Hematopoietic multipotent progenitor cell treated with erythropoietin and hydrocortisone succinate and interleukin-3 and kit ligand, for 15 days (in vitro differentiated cells): ENCODE data around the gene SNX30.
"Not testable (repeated sequence)": the region's sequence is repeated elsewhere in the genome, so short reads cannot be mapped to it uniquely, and the experiment has no call there.

Experiments used
- DNase-seq: peaks from one replicate; pipeline ENCODE4 v3.0.0-alpha.2; 2015; ENCODE audit warnings: low spot score

The SNX30 gene

GRCh38 chr9:112750016-112750763 lies at the start of gene SNX30:
TSS of gene SNX30 (plus strand) at chr9:112750760. CDS start at chr9:112751002, 242 bp downstream.
- peak; percentile 84 for DNase-seq

GRCh38 chr9:112703304-112703703 lies 47.3 kb upstream of the SNX30 start:
- DNase-seq: no peak

DNA sequence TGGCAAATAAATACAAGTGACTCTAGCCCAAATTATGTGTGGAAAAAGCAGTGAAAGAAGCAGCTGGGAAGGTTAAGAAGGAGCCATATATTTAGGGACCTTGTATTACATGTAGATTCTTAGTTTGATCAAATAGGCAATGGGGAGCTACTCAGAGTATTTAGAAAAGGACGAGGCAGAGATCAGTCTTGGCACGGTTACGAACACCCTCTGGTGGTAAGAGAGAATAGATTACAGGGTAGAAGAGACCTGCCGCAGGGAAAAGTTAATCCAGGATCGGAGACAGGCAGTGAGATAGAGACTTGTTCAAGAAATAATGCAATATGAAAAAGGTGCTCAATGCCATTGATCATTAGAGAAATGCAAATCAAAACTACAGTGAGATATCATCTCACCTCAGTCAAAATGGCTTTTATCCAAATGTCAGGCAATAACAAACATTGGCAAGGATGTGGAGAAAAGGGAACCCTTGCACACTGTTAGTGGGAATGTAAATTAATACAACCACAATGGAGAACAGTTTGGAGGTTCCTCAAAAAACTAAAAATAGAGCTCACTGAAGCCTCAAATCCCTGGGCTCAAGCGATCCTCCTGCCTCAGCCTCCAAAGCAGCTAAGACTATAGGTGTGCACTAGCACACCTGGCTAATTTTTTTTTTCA lies 44.7 kb upstream of the SNX30 start:
- DNase-seq: no peak

- DNase-seq: no peak
Measured at GRCh38 chr9:112711050-112711689, 39.4 kb upstream of the SNX30 start.

GRCh38 chr9:112712678-112713077 lies 37.9 kb upstream of the SNX30 start:
- DNase-seq: no peak

DNA sequence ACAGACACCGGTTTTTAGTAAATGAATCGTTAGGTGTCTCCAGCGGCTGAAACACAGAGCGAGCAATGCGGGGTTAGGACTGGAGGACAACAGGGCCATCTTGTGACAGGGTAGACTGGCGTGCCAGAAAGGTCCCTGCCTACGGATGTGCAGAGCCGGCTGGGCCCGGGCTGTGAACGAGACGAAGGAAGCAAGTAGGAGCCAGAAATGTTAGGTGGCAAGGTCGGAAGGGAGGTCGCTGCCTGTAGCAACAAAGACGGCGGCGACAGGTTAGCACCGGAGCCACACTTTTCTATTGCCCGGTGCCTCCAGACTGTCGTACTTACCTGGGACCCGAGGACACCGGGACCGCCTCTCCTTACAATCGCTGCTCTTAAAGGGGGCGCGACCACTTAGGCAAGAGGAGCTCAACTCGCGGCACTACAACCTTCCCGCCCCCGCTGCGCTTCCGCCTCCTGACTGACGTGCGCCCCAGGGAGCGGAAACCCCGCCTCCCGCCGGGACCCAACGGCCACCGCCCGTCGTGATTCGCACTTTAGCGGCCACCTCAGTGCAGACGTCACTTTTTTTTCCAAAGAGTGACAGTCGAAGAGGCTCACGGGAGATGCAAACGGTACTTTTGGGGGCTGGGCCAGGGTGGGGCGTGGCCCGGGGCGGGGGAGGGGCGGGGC lies 32.8 kb upstream of the SNX30 start, which contains the start of gene INIP:
TSS of gene INIP (minus strand) at position 457 of the 671 bp plus-strand sequence. CDS start 1,632 bp downstream, outside the sequence.
- DNase-seq: peak; percentile 96

DNA sequence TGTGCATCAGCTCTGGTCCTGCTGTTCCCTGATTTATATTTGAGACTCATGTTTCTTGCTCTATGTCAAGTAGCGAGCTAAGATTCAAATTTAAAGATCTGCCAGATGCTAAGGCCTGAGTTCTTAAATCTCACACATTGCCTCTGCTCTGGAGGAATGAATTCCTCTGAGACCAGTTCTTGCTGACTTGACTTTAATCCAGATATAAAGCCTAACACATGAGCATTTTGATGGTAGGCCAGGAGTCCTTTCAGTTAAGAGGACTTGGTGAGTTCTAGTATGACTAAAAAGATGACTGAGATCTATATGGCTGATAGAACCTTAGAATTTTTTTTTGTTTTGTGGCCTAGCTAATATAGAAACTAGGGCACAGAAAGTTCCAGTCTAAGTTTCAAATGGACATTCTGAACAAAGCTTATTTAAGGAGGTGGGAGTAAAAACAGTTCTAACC lies 31.3 kb upstream of the SNX30 start:
- no peak for DNase-seq

DNA sequence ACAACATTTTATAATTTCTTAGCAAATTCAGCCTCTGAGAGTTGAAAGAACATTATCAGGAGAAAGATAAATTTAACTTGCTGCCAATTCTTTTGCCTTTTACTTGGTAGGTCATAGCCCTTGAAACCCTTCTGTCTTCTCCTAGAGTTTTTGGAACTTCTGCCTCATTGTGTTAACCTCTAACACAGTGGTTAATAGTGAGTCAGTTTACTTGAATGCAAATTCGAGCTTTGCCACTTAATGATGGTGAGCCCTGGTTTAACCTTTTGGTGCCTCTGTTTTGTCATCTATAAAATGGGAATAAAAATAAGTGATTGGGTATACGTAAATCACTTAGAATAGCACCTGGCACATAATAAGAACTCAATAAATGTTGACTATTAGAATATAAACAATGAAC lies 30.9 kb upstream of the SNX30 start:
- DNase-seq: no peak

DNA sequence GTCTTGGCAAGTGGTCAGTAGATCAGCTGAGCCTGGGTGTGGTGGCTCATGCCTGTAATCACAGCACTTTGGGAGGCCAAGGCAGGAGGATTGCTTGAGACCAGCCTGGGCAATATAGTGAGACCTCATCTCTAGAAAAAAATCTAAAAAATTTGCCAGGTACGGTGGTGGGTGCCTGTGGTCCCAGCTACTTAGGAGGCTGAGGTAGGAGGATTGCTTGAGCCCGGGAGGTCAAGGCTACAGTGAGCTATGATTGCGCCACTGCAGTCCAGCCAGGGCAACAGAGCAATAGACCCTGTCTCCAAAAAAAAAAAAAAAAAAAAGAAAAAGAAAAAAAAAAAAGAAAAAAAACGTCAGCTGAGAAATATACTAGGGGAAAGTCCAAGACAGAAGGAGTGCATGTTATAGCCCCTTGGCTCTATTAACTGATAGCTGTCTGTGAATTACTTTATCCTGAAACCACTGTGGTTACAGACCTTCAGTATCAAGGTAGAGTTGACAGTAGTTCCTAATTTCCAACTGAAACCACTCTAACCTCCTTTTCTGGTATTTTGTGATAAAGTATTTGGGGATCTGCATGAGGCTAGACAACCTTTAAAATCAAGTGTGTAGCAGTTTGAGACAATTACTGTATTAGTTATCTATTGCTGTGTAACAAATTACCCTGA lies 30.3 kb upstream of the SNX30 start:
- DNase-seq: no peak

- DNase-seq: not testable (repeated sequence)
Measured at GRCh38 chr9:112722749-112723148, 27.8 kb upstream of the SNX30 start.

DNA sequence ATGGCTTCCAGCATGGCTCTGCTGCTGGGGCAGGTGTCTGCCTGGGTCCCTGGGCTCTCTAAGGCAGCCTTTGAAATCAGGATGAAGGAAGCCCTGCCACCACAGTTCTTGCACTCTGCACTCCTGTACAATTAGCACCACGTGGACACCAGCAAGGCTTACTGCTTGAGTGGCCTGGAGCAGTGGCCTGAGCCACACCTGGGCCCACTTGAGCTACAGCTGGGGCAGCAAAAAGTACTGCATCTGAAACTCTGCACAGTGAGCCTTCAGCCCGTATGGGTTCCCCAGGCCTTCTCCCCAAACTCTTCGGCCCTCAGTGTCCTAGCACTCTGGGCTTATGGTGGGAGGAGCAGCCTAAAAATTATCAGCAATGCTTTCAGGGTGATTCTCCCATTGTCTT lies 24.6 kb upstream of the SNX30 start:
- no peak for DNase-seq

GRCh38 chr9:112726428-112726827 lies 24.1 kb upstream of the SNX30 start:
- no peak for DNase-seq

GRCh38 chr9:112728401-112728800 lies 22.2 kb upstream of the SNX30 start:
- no peak for DNase-seq

DNA sequence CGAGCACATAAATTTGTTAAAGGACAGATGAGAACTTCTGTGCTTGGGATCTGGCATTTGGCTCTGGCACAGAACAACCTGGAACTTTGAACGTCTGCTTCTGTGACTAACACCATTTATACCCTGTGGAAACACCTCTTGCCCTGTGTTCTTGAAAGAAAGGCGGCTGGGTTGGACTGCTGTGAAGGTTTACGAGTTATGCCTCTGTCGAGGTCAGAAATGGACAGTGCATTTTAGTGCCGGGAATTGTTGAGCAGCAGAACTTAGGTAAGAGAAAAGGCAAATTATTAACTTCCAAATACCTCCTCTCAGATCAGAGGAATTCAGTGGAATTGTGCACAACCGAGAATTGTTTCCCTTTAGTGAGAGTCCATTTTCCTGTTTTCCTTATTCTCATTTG lies 18.6 kb upstream of the SNX30 start:
- no peak for DNase-seq

- DNase-seq: no peak
Measured at GRCh38 chr9:112734892-112735291, 15.7 kb upstream of the SNX30 start.

- DNase-seq: no peak
Measured at GRCh38 chr9:112743216-112743836, 7.2 kb upstream of the SNX30 start.

GRCh38 chr9:112744177-112744576 lies 6.4 kb upstream of the SNX30 start:
- no peak for DNase-seq

- DNase-seq: no peak
Measured at GRCh38 chr9:112747094-112747493, 3.5 kb upstream of the SNX30 start.

GRCh38 chr9:112750764-112751055 lies 150 bp downstream of the SNX30 start:
- no peak for DNase-seq

DNA sequence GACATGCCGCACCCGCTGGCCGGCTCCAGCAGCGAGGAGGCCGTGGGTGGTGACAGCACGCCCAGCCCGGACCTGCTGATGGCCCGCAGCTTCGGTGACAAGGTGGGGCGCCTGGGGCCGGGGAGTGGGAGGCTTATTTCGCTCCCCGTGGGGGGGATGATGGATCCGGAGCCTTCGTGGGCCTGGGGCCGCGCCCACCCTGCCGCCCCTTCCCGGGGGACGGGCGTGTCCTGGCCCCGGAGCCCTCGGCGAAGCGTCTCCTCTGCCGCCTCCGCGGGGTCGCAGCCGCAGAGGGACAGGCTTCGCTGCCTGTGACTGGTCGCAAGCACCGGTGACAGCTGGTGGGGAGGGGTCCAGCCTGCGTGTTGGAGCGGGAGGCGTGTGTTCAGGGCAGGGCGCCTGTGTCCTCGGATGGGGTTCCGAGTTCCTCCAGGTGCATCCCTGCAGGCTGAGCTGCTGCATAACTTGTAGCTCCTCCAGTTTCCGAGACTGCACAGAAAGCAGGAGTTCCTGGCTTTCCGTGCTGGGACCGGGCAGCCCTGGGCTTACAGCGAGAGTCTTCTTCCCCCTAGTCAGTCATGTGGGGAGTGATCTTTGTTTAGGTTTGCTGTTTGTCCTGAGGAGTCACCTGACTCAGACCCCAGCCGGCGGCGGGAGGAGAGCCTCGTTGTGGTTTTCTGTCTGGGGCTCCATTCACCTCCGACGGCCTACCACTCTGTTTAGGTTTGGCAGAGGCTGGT lies 666 bp downstream of the SNX30 start:
- DNase-seq: no peak
